ENCODE measurements around the gene SLC38A5. TPM values are rescaled to one million over a fixed set of nuclear protein-coding genes. Genes with fewer than 3 reads are reported as not detected.

SLC38A5 gene
- total and polyA plus RNA-seq, 2 donors (not counting 1 experiment from before 2014, with no cell fraction given) = 8.3 to 21.5 TPM

- Histone ChIP-seq H3K79me2 (ENCODE audit: control insufficient read depth, insufficient read depth, low read length) (no peaks in the 10 kb centered on the region), H3K4me1 (ENCODE audit: control insufficient read depth, extremely low read depth, insufficient read depth, low read length) (peaks cover 2% of the 10 kb centered on the region), H3K9ac (ENCODE audit: insufficient read depth, low read length) (no peak overlapping the region), H3K27me3 (ENCODE audit: control insufficient read depth, insufficient read depth, low read length) (no peaks in the 10 kb centered on the region), H3K36me3 (ENCODE audit: control insufficient read depth, insufficient read depth, low read length) (no peaks in the 10 kb centered on the region), H3K4me2 (ENCODE audit: extremely low read depth, insufficient read depth, low read length) (no peak overlapping the region), H3K9me3 (ENCODE audit: control insufficient read depth, insufficient read depth, low read depth, low read length) (no peaks in the 10 kb centered on the region), H4K20me1 (ENCODE audit: control insufficient read depth, extremely low read depth, insufficient read depth, low read length) (no peaks in the 10 kb centered on the region), H2AFZ (ENCODE audit: low read length) (no peak overlapping the region), H3K4me3 (replicated peaks in 1 of 4; ENCODE audit: control extremely low read depth in 1 of 4, insufficient read depth in 1 of 4, low read depth in 3 of 4, low read length in 4 of 4) (no peak overlapping the region), H3K27ac (ENCODE audit: insufficient read depth, low read length) (no peak overlapping the region)
- DNase-seq (ENCODE audit: low read depth in 2 of 2) = no peak
- TF ChIP-seq CTCF (conservative IDR thresholded peaks at IDR 0.05 in 1 of 2, IDR thresholded peaks at IDR 0.05 in 1 of 2; ENCODE audit: low read depth in 1 of 2, low read length in 2 of 2) (no peak), EZH2 (IDR thresholded peaks at IDR 0.05; ENCODE audit: low read length, missing control alignments) (no peak)
These were observed 9.5 kb downstream of the SLC38A5 start for GRCh38 chrX:48460606-48461005.

- TF ChIP-seq EZH2 (IDR thresholded peaks at IDR 0.05; ENCODE audit: low read length, missing control alignments) = no peak
- TF ChIP-seq CTCF (conservative IDR thresholded peaks at IDR 0.05 in 1 of 2, IDR thresholded peaks at IDR 0.05 in 1 of 2; ENCODE audit: low read depth in 1 of 2, low read length in 2 of 2) = no peak
- H3K4me2 ChIP-seq (ENCODE audit: extremely low read depth, insufficient read depth, low read length) = no peak overlapping the region
These were observed 10.0 kb downstream of the SLC38A5 start for GRCh38 chrX:48460031-48460430.

GRCh38 chrX:48459483-48459882 lies 10.6 kb downstream of the SLC38A5 start:
- no peak overlapping the region for H3K4me2 ChIP-seq (ENCODE audit: extremely low read depth, insufficient read depth, low read length)
- H3K27ac ChIP-seq (ENCODE audit: insufficient read depth, low read length) = no peak overlapping the region
- H3K36me3 ChIP-seq (ENCODE audit: control insufficient read depth, insufficient read depth, low read length) = no peaks in the 10 kb centered on the region
- no peaks in the 10 kb centered on the region for H3K9me3 ChIP-seq (ENCODE audit: control insufficient read depth, insufficient read depth, low read depth, low read length)
- no peak overlapping the region for H3K9ac ChIP-seq (ENCODE audit: insufficient read depth, low read length)
- no peak for DNase-seq (ENCODE audit: low read depth in 2 of 2)
- H3K79me2 ChIP-seq (ENCODE audit: control insufficient read depth, insufficient read depth, low read length) = no peaks in the 10 kb centered on the region
- no peaks in the 10 kb centered on the region for H3K4me1 ChIP-seq (ENCODE audit: control insufficient read depth, extremely low read depth, insufficient read depth, low read length)
- H3K27me3 ChIP-seq (ENCODE audit: control insufficient read depth, insufficient read depth, low read length) = no peaks in the 10 kb centered on the region
- no peak overlapping the region for H3K4me3 ChIP-seq (replicated peaks in 1 of 4; ENCODE audit: control extremely low read depth in 1 of 4, insufficient read depth in 1 of 4, low read depth in 3 of 4, low read length in 4 of 4)
- H2AFZ ChIP-seq (ENCODE audit: low read length) = no peak overlapping the region
- H4K20me1 ChIP-seq (ENCODE audit: control insufficient read depth, extremely low read depth, insufficient read depth, low read length) = no peaks in the 10 kb centered on the region
- TF ChIP-seq CTCF (conservative IDR thresholded peaks at IDR 0.05 in 1 of 2, IDR thresholded peaks at IDR 0.05 in 1 of 2; ENCODE audit: low read depth in 1 of 2, low read length in 2 of 2) (no peak), EZH2 (IDR thresholded peaks at IDR 0.05; ENCODE audit: low read length, missing control alignments) (no peak)

More at GRCh38 chrX:48460031-48460430, 10.0 kb downstream of the SLC38A5 start:
- H3K4me1 ChIP-seq (ENCODE audit: control insufficient read depth, extremely low read depth, insufficient read depth, low read length) = no peaks in the 10 kb centered on the region
- H3K79me2 ChIP-seq (ENCODE audit: control insufficient read depth, insufficient read depth, low read length) = no peaks in the 10 kb centered on the region
- no peak overlapping the region for H3K9ac ChIP-seq (ENCODE audit: insufficient read depth, low read length)
- H3K27me3 ChIP-seq (ENCODE audit: control insufficient read depth, insufficient read depth, low read length) = no peaks in the 10 kb centered on the region
- no peak for DNase-seq (ENCODE audit: low read depth in 2 of 2)
- no peak overlapping the region for H3K27ac ChIP-seq (ENCODE audit: insufficient read depth, low read length)
- no peak overlapping the region for H3K4me3 ChIP-seq (replicated peaks in 1 of 4; ENCODE audit: control extremely low read depth in 1 of 4, insufficient read depth in 1 of 4, low read depth in 3 of 4, low read length in 4 of 4)
- no peaks in the 10 kb centered on the region for H4K20me1 ChIP-seq (ENCODE audit: control insufficient read depth, extremely low read depth, insufficient read depth, low read length)
- no peaks in the 10 kb centered on the region for H3K36me3 ChIP-seq (ENCODE audit: control insufficient read depth, insufficient read depth, low read length)
- H3K9me3 ChIP-seq (ENCODE audit: control insufficient read depth, insufficient read depth, low read depth, low read length) = no peaks in the 10 kb centered on the region
- H2AFZ ChIP-seq (ENCODE audit: low read length) = no peak overlapping the region
